ENCODE measurements around the gene AFF2.

DNA sequence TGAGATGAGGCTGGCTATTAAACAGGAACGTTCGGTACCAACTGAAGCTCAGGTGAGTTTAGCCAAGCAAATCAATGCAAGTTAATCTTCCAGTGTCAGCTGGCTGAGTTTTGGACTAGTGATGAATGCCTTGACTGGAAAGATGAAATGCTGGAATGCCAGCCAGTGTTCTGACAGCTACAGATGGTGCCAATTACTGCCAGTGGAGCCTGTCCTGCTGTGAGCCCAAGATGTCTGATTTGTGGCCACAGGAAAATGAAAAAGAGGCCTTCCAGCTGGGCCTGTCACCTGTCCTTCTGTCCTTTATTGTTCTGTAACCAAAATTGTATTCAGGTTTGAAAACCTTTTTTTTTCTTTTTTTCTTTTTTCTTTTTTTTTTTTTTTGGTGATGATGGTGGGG is 223.1 kb downstream of the AFF2 start:
- TF ChIP-seq, protein P1, sequence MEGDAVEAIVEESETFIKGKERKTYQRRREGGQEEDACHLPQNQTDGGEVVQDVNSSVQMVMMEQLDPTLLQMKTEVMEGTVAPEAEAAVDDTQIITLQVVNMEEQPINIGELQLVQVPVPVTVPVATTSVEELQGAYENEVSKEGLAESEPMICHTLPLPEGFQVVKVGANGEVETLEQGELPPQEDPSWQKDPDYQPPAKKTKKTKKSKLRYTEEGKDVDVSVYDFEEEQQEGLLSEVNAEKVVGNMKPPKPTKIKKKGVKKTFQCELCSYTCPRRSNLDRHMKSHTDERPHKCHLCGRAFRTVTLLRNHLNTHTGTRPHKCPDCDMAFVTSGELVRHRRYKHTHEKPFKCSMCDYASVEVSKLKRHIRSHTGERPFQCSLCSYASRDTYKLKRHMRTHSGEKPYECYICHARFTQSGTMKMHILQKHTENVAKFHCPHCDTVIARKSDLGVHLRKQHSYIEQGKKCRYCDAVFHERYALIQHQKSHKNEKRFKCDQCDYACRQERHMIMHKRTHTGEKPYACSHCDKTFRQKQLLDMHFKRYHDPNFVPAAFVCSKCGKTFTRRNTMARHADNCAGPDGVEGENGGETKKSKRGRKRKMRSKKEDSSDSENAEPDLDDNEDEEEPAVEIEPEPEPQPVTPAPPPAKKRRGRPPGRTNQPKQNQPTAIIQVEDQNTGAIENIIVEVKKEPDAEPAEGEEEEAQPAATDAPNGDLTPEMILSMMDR (IDR thresholded peaks at IDR 0.05 in 2 of 3, conservative IDR thresholded peaks at IDR 0.05 in 1 of 3; ENCODE audit: borderline replicate concordance in 1 of 3, insufficient read depth in 1 of 3, low read depth in 2 of 3, low read length in 2 of 3) = no peak
- TF ChIP-seq EZH2 (IDR thresholded peaks at IDR 0.05) (no peak), POLR2A (IDR thresholded peaks at IDR 0.05; ENCODE audit: borderline replicate concordance, extremely low read depth, insufficient read depth, insufficient read length) (no peak), SP1 (IDR thresholded peaks at IDR 0.05; ENCODE audit: low read depth) (no peak), RAD21 (IDR thresholded peaks at IDR 0.05; ENCODE audit: low read depth) (no peak), POLR2AphosphoS5 (IDR thresholded peaks at IDR 0.05; ENCODE audit: low read depth, low read length) (no peak)
- TF ChIP-seq, protein P2, sequence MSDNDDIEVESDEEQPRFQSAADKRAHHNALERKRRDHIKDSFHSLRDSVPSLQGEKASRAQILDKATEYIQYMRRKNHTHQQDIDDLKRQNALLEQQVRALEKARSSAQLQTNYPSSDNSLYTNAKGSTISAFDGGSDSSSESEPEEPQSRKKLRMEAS (IDR thresholded peaks at IDR 0.05) = no peak
- TF ChIP-seq, protein P3, sequence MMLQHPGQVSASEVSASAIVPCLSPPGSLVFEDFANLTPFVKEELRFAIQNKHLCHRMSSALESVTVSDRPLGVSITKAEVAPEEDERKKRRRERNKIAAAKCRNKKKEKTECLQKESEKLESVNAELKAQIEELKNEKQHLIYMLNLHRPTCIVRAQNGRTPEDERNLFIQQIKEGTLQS (IDR thresholded peaks at IDR 0.05) = no peak

All from HCT116 (cell line).